ENCODE measurements around the gene PHETA1.
"Not testable (repeated sequence)": the region's sequence is repeated elsewhere in the genome, so short reads cannot be mapped to it uniquely, and the experiment has no call there.

Gene PHETA1

DNA sequence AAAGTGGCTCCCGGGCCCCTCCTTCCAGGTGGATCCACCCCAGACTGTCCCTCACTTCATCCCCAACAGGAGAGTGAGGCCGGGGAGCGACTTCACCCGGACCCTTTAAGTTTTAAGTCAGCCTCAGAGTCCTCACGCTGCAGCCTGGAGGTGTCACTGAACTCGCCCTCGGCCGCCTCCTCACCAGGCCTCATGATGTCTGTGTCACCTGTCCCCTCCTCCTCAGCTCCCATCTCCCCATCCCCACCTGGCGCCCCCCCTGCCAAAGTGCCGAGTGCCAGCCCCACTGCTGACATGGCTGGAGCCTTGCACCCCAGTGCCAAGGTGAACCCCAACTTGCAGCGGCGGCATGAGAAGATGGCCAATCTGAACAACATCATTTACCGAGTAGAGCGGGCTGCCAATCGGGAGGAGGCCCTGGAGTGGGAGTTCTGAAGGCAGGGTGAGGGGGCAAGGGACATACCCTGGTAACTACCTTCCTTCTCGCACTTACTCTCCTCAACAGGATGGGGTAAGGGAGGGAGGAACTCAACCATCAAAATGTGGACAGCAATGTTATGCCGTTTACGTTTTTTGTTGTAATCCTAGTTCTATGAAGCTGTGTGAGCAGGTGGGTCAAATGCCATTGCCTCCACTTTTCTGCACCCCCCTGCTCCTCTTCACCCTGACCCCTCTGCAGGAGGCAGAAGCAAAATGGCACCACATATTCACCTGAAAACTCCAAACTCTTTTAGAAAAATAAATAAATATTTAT, 20.8 kb downstream of the PHETA1 start:
- no peak for DNase-seq

- no peak for DNase-seq
These were observed 24.5 kb downstream of the PHETA1 start for GRCh38 chr12:111344254-111344875.

DNA sequence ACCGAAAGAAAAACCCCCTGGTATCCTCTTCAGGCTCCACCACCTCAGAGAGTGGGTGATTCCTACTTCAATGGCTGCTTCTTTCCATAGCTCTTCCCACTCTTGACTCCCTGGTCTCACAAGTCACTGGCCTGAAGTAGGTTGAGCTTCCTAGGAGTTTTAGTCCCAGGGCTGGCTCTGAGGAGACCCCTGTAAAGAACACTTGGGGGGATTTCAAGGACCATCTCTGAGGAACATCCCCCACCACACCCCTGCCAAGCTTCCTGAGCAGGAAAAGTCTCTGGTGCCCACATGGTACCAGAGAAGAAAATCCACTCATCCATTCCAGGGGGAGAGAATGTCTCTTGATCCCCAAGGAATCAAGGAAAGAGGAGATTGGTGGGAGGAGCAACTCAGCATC, 25.7 kb downstream of the PHETA1 start:
- DNase-seq = no peak

GRCh38 chr12:111342376-111342775, 26.5 kb downstream of the PHETA1 start:
- no peak for DNase-seq

DNA sequence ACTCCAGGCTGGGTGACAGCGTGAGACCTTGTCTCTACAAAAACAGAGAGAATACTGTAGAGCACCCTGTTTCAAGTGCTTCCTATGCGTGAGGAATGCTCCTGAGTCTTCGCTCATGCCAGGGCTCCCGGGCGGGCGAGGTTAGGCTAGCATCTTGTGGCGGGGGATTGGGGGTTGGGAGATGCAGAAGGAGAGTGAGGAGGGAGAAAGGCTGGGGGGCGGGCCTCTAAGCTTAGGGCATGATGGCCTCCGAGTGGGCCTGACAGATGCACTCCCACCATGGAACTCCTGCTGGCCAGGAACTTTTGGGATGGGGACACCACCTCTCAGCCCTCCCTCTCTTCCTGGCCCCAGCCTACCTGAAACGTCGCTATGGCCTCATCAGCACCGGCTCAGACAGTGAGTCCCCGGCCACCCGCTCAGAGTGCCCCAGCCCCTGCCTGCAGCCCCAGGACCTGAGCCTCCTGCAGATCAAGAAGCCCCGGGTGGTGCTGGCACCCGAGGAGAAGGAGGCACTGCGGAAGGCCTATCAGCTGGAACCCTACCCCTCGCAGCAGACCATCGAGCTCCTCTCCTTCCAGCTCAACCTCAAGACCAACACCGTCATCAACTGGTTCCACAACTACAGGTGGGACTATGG, 27.3 kb downstream of the PHETA1 start:
- no peak for DNase-seq

- DNase-seq = not testable (repeated sequence)
These were observed 28.2 kb downstream of the PHETA1 start for GRCh38 chr12:111340680-111341079.

DNA sequence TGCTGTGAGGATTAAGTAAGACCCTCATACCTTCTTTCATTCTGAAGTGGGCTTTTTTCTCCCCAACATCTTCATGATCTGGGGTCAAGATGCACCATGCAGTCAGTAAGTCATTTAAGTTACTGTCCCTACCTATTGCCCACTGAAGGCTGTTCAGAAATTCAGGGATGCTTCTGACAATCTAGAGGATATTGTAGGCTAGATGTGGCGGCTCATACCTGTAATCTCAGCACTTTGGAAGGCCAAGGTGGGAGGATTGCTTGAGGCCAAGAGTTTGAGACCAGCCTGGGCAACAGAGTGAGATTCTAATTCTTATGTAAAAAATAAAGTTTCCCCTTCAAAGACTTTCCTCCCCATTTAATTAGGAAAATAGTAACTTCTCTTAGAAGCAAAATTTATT, 28.7 kb downstream of the PHETA1 start:
- DNase-seq = no peak

DNA sequence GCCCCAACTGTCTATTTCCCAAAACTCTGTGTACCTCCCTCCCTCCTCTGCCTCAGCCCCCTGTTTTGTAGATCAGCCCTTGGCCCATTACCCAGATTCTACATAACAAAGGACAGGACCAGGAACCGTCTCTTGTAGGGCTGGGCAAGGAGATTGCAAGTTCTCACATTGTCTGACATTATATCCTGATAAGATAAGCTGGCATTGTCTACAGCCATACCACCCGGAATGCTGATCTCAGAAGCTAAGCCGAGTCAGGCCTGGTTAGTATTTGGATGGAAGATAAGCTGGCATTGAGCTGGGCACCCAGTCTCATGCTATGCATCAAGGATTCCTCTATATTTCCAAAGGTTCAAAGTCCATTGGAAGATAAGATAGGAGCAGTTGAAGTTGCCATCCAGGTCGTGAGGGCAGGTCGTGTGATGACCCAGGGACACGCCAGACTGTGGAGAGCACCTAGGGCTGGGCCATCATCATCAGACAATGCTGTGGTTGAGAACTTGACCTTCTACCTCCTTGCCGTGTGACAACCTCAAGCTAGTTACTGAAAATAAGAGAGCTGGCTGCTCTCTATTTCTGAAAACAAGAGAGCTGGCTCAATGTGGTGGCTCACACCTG, 29.5 kb downstream of the PHETA1 start:
- DNase-seq = no peak

- DNase-seq = no peak
These were observed 30.8 kb downstream of the PHETA1 start for GRCh38 chr12:111338096-111338495.

- DNase-seq = no peak
These were observed 31.5 kb downstream of the PHETA1 start for GRCh38 chr12:111337371-111337770.

- not testable (repeated sequence) for DNase-seq
These were observed 32.5 kb downstream of the PHETA1 start for GRCh38 chr12:111336411-111336810.

- no peak for DNase-seq
These were observed 33.1 kb downstream of the PHETA1 start for GRCh38 chr12:111335811-111336210.

- not testable (repeated sequence) for DNase-seq
These were observed 33.6 kb downstream of the PHETA1 start for GRCh38 chr12:111335301-111335700.

DNA sequence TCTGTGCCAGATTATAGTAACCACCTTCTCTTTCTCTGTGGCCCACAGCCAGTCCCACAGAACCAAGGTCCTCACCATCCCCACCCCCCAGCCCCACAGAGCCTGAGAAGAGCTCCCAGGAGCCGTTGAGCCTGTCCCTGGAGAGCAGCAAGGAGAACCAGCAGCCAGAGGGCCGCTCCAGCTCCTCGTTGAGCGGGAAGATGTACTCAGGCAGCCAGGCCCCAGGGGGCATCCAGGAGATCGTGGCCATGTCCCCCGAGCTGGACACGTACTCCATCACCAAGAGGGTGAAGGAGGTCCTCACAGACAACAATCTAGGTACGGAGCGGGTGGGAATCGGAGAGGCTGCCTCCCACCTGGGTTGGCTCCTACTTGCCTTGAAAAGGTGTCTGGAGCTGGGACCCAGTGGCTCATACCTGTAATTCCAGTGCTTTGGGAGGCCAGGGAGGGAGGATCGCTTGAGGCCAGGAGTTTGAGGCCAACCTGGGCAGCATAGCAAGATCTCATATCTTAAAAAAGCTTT, 34.4 kb downstream of the PHETA1 start:
- DNase-seq = no peak

- no peak for DNase-seq
These were observed 37.8 kb downstream of the PHETA1 start for GRCh38 chr12:111330800-111331752.

DNA sequence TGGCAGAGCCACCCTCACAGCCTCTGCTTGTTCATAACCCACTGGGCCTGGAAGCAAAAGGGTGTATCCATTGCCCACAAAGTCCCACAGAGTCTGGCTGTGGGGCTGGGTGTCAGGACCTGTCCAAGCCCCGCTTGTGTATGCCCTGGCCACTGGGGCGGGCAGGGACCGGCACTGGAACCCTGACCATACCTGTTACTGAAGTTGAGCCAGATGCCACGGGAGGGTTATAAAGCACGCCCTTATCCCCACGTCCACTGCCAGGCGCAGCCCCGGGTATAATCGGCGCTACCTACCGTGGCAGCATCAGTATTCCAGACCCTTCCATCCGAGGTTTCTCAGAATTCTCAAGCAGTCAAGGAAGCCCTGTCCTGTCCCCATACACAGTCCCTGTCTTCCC, 40.8 kb downstream of the PHETA1 start:
- DNase-seq = no peak

GRCh38 chr12:111327474-111327873, 41.4 kb downstream of the PHETA1 start:
- no peak for DNase-seq

GRCh38 chr12:111322336-111323250, 46.3 kb downstream of the PHETA1 start:
- no peak for DNase-seq

- no peak for DNase-seq
These were observed 47.6 kb downstream of the PHETA1 start for GRCh38 chr12:111321317-111321716.

DNA sequence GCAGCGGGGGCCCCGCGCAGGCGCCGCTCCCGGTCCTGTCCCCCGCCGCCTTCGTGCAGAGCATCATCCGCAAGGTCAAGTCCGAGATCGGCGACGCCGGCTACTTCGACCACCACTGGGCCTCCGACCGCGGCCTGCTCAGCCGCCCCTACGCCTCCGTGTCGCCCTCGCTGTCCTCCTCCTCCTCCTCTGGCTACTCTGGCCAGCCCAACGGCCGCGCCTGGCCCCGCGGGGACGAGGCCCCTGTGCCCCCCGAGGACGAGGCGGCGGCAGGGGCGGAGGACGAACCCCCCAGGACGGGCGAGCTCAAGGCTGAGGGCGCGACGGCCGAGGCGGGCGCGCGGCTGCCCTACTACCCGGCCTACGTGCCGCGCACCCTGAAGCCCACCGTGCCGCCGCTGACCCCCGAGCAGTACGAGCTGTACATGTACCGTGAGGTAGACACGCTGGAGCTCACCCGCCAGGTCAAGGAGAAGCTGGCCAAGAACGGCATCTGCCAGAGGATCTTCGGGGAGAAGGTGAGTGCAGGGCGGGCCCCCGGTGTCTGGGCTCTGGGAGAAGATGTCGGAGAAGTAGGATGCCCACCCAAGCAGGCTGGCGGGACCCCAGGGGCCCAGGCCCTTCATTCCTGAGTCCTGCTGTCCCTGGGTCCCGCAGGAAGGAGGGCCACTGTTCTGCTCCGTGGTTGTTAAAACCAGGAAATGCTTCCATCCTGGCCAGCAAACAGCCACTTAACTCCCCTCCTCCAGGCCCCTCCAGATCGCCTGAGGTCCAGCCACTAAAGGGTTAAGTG, 48.4 kb downstream of the PHETA1 start:
- no peak for DNase-seq
